Liver (tissue), 3 donors: ENCODE results near the gene HRH3.

ENCODE experiments used
- EGR1 ChIP-seq, 2 donors: IDR thresholded peaks; 2 replicates each; pipeline ENCODE4 v1.6.1; 2016 to 2018; ENCODE audit warnings: antibody characterized with exemption in 2 of 2, low read depth in 2 of 2
- FOXA1 ChIP-seq: IDR thresholded peaks from 2 replicates; pipeline ENCODE4 v1.6.1; 2016; ENCODE audit warnings: antibody characterized with exemption
- GABPA ChIP-seq, 2 donors: IDR thresholded peaks in 1 of 2; conservative IDR thresholded peaks in 1 of 2; 2 replicates each; pipeline ENCODE4 v1.6.1; 2016; ENCODE audit warnings: antibody characterized with exemption in 2 of 2, mild to moderate bottlenecking in 1 of 2, moderate library complexity in 1 of 2
- HNF4A ChIP-seq, 2 donors: conservative IDR thresholded peaks; 2 replicates each; pipeline ENCODE4 v1.6.1; 2016; ENCODE audit warnings: antibody characterized with exemption in 2 of 2, mild to moderate bottlenecking in 2 of 2
- JUND ChIP-seq, 2 donors: IDR thresholded peaks; 2 replicates each; pipeline ENCODE4 v1.6.1; 2016; ENCODE audit warnings: antibody characterized with exemption in 2 of 2
- RAD21 ChIP-seq, 2 donors: IDR thresholded peaks; 2 replicates each; pipeline ENCODE4 v1.6.1; 2016; ENCODE audit warnings: antibody characterized with exemption in 2 of 2, mild to moderate bottlenecking in 2 of 2
- RXRA ChIP-seq, 2 donors: IDR thresholded peaks; 2 replicates each; pipeline ENCODE4 v1.6.1; 2017 to 2018; ENCODE audit warnings: antibody characterized with exemption in 2 of 2, mild to moderate bottlenecking in 1 of 2
- SP1 ChIP-seq: IDR thresholded peaks from 2 replicates; pipeline ENCODE4 v1.6.1; 2018; ENCODE audit warnings: antibody characterized with exemption, mild to moderate bottlenecking
- TAF1 ChIP-seq: conservative IDR thresholded peaks from 2 replicates; pipeline ENCODE4 v1.6.1; 2016; ENCODE audit warnings: antibody characterized with exemption, mild to moderate bottlenecking
- TF ChIP-seq, protein P1 (sequence below): fragments of 150-350 bp; IDR thresholded peaks from 2 replicates; pipeline ENCODE4 v1.5.1; 2017; ENCODE audit warnings: improper control_type of control experiment, low read depth, low read length; ENCODE audit not compliant: missing input control
- TF ChIP-seq, protein P2 (sequence below): IDR thresholded peaks from 2 replicates; pipeline ENCODE4 v1.6.1; 2016; ENCODE audit warnings: antibody characterized with exemption, mild to moderate bottlenecking
- TF ChIP-seq, protein P3 (sequence below): IDR thresholded peaks from 2 replicates; pipeline ENCODE4 v1.6.1; 2016; ENCODE audit warnings: antibody characterized with exemption
- TF ChIP-seq, protein P4 (sequence below): IDR thresholded peaks from 2 replicates; pipeline ENCODE4 v1.6.1; 2016; ENCODE audit warnings: antibody characterized with exemption
- donor health status: healthy.
- donor health status: healthy.

DNA sequence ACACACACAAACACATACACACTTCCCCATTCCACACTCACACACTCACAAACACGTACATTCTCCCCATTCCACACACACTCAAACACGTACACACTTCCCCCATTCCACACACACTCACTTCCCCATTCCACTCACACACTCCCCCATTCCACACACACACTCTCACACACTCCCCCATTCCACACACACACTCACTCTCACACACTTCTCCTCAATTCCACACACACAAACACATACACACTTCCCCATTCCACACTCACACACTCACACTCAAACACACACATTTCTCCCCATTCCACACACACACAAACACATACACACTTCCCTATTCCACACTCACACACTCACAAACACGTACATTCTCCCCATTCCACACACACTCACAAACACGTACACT, 9.6 kb upstream of the HRH3 start:
- TF ChIP-seq, protein P1, sequence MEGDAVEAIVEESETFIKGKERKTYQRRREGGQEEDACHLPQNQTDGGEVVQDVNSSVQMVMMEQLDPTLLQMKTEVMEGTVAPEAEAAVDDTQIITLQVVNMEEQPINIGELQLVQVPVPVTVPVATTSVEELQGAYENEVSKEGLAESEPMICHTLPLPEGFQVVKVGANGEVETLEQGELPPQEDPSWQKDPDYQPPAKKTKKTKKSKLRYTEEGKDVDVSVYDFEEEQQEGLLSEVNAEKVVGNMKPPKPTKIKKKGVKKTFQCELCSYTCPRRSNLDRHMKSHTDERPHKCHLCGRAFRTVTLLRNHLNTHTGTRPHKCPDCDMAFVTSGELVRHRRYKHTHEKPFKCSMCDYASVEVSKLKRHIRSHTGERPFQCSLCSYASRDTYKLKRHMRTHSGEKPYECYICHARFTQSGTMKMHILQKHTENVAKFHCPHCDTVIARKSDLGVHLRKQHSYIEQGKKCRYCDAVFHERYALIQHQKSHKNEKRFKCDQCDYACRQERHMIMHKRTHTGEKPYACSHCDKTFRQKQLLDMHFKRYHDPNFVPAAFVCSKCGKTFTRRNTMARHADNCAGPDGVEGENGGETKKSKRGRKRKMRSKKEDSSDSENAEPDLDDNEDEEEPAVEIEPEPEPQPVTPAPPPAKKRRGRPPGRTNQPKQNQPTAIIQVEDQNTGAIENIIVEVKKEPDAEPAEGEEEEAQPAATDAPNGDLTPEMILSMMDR: no peak
- TF ChIP-seq, protein P2, sequence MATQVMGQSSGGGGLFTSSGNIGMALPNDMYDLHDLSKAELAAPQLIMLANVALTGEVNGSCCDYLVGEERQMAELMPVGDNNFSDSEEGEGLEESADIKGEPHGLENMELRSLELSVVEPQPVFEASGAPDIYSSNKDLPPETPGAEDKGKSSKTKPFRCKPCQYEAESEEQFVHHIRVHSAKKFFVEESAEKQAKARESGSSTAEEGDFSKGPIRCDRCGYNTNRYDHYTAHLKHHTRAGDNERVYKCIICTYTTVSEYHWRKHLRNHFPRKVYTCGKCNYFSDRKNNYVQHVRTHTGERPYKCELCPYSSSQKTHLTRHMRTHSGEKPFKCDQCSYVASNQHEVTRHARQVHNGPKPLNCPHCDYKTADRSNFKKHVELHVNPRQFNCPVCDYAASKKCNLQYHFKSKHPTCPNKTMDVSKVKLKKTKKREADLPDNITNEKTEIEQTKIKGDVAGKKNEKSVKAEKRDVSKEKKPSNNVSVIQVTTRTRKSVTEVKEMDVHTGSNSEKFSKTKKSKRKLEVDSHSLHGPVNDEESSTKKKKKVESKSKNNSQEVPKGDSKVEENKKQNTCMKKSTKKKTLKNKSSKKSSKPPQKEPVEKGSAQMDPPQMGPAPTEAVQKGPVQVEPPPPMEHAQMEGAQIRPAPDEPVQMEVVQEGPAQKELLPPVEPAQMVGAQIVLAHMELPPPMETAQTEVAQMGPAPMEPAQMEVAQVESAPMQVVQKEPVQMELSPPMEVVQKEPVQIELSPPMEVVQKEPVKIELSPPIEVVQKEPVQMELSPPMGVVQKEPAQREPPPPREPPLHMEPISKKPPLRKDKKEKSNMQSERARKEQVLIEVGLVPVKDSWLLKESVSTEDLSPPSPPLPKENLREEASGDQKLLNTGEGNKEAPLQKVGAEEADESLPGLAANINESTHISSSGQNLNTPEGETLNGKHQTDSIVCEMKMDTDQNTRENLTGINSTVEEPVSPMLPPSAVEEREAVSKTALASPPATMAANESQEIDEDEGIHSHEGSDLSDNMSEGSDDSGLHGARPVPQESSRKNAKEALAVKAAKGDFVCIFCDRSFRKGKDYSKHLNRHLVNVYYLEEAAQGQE: no peak
- TF ChIP-seq HNF4A (conservative IDR thresholded peaks at IDR 0.05) (no peak), JUND (IDR thresholded peaks at IDR 0.05) (no peak), GABPA (IDR thresholded peaks at IDR 0.05 in 1 of 2, conservative IDR thresholded peaks at IDR 0.05 in 1 of 2) (no peak), RXRA (IDR thresholded peaks at IDR 0.05) (no peak), RAD21 (IDR thresholded peaks at IDR 0.05) (no peak), TAF1 (no peak), EGR1 (IDR thresholded peaks at IDR 0.05; ENCODE audit: low read depth in 2 of 2) (no peak), FOXA1 (no peak), SP1 (no peak)
- TF ChIP-seq, protein P3, sequence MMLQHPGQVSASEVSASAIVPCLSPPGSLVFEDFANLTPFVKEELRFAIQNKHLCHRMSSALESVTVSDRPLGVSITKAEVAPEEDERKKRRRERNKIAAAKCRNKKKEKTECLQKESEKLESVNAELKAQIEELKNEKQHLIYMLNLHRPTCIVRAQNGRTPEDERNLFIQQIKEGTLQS: no peak
- TF ChIP-seq, protein P4, sequence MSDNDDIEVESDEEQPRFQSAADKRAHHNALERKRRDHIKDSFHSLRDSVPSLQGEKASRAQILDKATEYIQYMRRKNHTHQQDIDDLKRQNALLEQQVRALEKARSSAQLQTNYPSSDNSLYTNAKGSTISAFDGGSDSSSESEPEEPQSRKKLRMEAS: no peak
